ENCODE data around the gene GUCD1.

DNA sequence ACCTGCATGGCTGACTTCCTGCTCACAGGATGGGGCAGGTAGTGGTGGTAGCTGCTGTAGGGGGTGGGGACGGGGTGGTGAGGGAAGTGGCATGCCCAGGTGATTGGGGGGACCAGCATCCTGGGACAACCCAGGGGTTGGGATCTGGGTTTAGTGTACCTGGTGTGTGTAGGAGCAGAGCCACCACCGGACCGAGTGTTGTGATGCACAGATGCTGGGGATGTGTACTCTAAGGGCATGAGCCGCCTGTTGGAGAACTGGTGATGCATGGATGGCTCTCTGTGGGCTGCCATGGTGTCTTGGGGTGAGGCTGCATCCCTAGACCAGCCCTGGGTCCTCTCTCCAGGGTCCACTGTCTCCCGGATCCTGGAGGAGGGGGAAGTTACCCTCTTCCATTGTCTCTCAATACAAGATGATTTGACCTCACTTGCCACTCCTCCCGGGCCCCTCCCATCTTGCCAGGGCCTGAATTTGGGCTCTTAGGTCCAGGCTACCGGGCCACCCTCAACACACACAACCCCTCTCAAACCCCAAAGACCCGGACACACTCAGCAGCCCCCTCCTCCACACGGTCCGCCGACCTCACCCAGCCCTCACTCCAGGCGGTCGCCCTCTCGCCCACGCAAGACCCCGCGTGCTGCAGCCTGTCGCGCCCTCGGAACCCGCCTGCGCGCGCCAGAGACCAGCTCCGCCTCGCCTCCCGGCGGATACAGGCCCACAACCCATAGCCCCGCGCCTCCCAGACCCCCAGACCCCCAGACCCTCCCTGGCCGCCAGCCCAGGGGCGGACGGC, 37.3 kb upstream of the GUCD1 start:
- TF ChIP-seq POLR2A (IDR thresholded peaks at IDR 0.05) (no peak), CTCF (IDR thresholded peaks at IDR 0.05) (no peak)
